Measurements from ENCODE around the gene SLC50A1.

DNA sequence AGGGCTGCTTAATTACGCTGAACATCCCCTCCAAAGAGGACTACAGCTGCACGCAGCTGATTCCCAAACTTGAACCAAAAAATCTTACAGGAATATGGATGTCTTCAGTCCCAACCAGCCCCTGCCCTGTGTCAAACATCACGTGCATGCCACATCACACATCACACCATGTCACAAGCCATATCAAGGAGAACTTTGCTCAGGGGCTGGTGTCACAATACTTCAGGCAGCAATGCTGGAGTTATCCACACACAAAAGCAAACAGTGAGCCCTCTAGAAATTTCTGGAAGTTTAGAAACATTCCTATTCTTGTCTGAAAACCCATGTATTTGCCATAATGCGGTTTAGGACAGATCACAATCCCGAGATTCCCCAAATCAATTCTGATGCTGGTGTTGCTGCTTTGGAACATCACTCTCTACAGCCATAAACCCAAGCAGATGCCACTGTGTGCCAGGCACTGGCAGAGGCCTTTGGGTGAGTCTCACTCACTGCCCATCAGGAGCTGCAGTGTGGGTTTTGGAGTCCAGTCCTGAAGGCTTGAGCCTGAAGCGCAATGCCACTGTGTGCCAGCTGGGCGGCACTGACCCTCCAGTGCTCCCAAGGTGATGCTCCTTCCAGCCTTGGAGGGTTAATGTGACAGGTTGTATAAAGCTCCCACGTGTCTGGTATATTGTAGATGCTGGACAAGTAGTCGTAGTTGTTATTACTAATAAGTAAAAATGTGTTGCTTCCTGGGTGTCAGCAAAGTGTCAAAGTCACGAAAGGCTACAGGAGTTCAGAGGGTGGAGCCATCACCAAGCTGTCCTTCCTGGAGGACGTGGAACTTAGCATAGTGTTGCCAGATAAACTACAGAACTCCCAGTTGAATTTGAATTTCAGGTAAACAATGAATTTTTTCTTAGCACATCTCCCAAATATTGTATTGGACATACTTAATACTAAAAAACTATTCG, 28.1 kb upstream of the SLC50A1 start:
- no peak for TF ChIP-seq POLR2AphosphoS5 (IDR thresholded peaks at IDR 0.05)
- TF ChIP-seq, protein P1, sequence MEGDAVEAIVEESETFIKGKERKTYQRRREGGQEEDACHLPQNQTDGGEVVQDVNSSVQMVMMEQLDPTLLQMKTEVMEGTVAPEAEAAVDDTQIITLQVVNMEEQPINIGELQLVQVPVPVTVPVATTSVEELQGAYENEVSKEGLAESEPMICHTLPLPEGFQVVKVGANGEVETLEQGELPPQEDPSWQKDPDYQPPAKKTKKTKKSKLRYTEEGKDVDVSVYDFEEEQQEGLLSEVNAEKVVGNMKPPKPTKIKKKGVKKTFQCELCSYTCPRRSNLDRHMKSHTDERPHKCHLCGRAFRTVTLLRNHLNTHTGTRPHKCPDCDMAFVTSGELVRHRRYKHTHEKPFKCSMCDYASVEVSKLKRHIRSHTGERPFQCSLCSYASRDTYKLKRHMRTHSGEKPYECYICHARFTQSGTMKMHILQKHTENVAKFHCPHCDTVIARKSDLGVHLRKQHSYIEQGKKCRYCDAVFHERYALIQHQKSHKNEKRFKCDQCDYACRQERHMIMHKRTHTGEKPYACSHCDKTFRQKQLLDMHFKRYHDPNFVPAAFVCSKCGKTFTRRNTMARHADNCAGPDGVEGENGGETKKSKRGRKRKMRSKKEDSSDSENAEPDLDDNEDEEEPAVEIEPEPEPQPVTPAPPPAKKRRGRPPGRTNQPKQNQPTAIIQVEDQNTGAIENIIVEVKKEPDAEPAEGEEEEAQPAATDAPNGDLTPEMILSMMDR (IDR thresholded peaks at IDR 0.05 in 8 of 11, conservative IDR thresholded peaks at IDR 0.05 in 3 of 11) = no peak
